Measurements from ENCODE around the gene PDZK1IP1.

DNA sequence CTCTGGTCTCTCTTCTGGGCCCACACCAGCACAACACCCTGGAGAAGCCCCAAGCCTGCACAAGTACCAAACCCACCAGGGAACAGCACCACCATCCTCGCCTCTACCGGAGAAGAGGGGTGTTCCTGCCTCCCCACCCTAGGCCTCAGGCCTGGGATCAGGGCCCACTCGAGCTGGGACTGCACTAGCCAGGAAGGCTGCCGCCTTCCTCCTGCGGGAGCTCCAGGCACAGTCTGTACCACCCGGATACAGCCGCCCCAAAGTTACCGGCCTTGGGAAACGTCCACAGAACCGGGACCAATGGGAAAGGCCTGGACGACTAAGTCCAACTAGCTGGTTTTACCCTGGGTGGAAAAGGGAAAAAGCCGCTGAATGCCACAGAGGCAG lies 38.8 kb upstream of the PDZK1IP1 start:
- TF ChIP-seq, protein P1, sequence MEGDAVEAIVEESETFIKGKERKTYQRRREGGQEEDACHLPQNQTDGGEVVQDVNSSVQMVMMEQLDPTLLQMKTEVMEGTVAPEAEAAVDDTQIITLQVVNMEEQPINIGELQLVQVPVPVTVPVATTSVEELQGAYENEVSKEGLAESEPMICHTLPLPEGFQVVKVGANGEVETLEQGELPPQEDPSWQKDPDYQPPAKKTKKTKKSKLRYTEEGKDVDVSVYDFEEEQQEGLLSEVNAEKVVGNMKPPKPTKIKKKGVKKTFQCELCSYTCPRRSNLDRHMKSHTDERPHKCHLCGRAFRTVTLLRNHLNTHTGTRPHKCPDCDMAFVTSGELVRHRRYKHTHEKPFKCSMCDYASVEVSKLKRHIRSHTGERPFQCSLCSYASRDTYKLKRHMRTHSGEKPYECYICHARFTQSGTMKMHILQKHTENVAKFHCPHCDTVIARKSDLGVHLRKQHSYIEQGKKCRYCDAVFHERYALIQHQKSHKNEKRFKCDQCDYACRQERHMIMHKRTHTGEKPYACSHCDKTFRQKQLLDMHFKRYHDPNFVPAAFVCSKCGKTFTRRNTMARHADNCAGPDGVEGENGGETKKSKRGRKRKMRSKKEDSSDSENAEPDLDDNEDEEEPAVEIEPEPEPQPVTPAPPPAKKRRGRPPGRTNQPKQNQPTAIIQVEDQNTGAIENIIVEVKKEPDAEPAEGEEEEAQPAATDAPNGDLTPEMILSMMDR (IDR thresholded peaks at IDR 0.05; ENCODE audit: extremely low read depth in 1 of 2, insufficient read depth in 1 of 2, low read depth in 1 of 2, low read length in 2 of 2): no peak
- TF ChIP-seq MYC (IDR thresholded peaks at IDR 0.05; ENCODE audit: low read depth, low read length) (no peak), POLR2A (IDR thresholded peaks at IDR 0.05; ENCODE audit: low read depth, low read length) (peak; percentile 15), EZH2 (IDR thresholded peaks at IDR 0.05; ENCODE audit: borderline replicate concordance, low read depth, low read length, severe bottlenecking) (no peak), POLR2AphosphoS5 (IDR thresholded peaks at IDR 0.05; ENCODE audit: insufficient read depth, low read depth, low read length) (no peak)
- TF ChIP-seq, protein P2, sequence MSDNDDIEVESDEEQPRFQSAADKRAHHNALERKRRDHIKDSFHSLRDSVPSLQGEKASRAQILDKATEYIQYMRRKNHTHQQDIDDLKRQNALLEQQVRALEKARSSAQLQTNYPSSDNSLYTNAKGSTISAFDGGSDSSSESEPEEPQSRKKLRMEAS (IDR thresholded peaks at IDR 0.05; ENCODE audit: insufficient read depth, insufficient read length): no peak
